ENCODE data around the gene NT5C1B.

DNA sequence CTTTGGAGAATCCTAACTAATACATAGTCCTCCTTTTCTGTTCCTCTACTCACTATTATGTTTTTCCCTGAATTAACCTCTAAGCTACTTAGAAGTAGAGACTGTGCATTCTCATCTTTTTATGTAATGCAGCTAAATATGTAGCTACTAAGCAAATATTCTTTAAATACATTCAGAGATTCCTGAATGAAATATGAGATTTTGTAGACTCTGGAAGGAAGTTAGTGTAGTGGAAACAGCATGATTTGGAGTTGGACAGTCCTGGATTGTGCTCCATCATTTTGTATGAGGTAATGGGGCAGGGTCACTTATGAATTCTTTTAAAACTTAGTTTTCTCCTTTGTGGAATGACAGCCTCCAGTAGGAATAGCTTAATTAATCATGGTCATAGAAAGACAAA is 24.7 kb upstream of the NT5C1B start:
- TF ChIP-seq, protein P1, sequence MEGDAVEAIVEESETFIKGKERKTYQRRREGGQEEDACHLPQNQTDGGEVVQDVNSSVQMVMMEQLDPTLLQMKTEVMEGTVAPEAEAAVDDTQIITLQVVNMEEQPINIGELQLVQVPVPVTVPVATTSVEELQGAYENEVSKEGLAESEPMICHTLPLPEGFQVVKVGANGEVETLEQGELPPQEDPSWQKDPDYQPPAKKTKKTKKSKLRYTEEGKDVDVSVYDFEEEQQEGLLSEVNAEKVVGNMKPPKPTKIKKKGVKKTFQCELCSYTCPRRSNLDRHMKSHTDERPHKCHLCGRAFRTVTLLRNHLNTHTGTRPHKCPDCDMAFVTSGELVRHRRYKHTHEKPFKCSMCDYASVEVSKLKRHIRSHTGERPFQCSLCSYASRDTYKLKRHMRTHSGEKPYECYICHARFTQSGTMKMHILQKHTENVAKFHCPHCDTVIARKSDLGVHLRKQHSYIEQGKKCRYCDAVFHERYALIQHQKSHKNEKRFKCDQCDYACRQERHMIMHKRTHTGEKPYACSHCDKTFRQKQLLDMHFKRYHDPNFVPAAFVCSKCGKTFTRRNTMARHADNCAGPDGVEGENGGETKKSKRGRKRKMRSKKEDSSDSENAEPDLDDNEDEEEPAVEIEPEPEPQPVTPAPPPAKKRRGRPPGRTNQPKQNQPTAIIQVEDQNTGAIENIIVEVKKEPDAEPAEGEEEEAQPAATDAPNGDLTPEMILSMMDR (IDR thresholded peaks at IDR 0.05), result no peak
- no peak for TF ChIP-seq POLR2A (IDR thresholded peaks at IDR 0.05)

Measured in testis (tissue), 2 donors.